8988T (cell line): ENCODE data around the gene EPN3.

Experiments used
- DNase-seq: peaks from one replicate; pipeline ENCODE4 v3.0.0; 2011

EPN3 gene

GRCh38 chr17:50532452-50533024 is at the start of gene EPN3:
EPN3 (plus strand) TSS chr17:50532735; CDS start chr17:50536557, 3,822 bp downstream.
- peak; percentile 73 for DNase-seq

GRCh38 chr17:50483266-50483665 is 49.3 kb upstream of the EPN3 start:
- DNase-seq, result no peak

- no peak for DNase-seq
Measured at GRCh38 chr17:50484386-50485155, 48.0 kb upstream of the EPN3 start.

GRCh38 chr17:50487213-50488096 is 45.1 kb upstream of the EPN3 start:
- no peak for DNase-seq

- no peak for DNase-seq
Measured at GRCh38 chr17:50488880-50489279, 43.7 kb upstream of the EPN3 start.

GRCh38 chr17:50491505-50491904 is 41.0 kb upstream of the EPN3 start:
- DNase-seq, result no peak

- no peak for DNase-seq
Measured at GRCh38 chr17:50492214-50492613, 40.3 kb upstream of the EPN3 start.

GRCh38 chr17:50493744-50494143 is 38.8 kb upstream of the EPN3 start:
- DNase-seq, result no peak

GRCh38 chr17:50495217-50495823 is 37.2 kb upstream of the EPN3 start:
- no peak for DNase-seq

GRCh38 chr17:50495918-50496317 is 36.6 kb upstream of the EPN3 start:
- no peak for DNase-seq

- DNase-seq, result no peak
Measured at GRCh38 chr17:50498021-50498874, 34.3 kb upstream of the EPN3 start.

- DNase-seq, result no peak
Measured at GRCh38 chr17:50499270-50499669, 33.3 kb upstream of the EPN3 start.

- no peak for DNase-seq
Measured at GRCh38 chr17:50499721-50500120, 32.8 kb upstream of the EPN3 start.

GRCh38 chr17:50501054-50501453 is 31.5 kb upstream of the EPN3 start:
- no peak for DNase-seq

- DNase-seq, result no peak
Measured at GRCh38 chr17:50502301-50502990, 30.1 kb upstream of the EPN3 start.

- DNase-seq, result no peak
Measured at GRCh38 chr17:50505591-50506130, 26.9 kb upstream of the EPN3 start.

- DNase-seq, result no peak
Measured at GRCh38 chr17:50506298-50506697, 26.2 kb upstream of the EPN3 start.

GRCh38 chr17:50507871-50508572 is 24.5 kb upstream of the EPN3 start, which contains the start of gene MYCBPAP:
MYCBPAP (plus strand) TSS chr17:50508439; CDS start chr17:50508675, 236 bp downstream.
- DNase-seq, result peak; percentile 84

GRCh38 chr17:50508573-50509460 is 23.7 kb upstream of the EPN3 start:
- DNase-seq, result no peak
